ENCODE data around the gene ZBTB16.
A peak's percentile ranks its signal among the peaks of the same experiment; 100 is the strongest.

ZBTB16 gene

GRCh38 chr11:114282488-114282887 is 223.0 kb downstream of the ZBTB16 start:
- no peak for DNase-seq (ENCODE audit: low spot score)

GRCh38 chr11:114283422-114283821 is 223.9 kb downstream of the ZBTB16 start:
- no peak for DNase-seq (ENCODE audit: low spot score)

GRCh38 chr11:114284021-114284420 is 224.5 kb downstream of the ZBTB16 start:
- no peak for DNase-seq (ENCODE audit: low spot score)

GRCh38 chr11:114284914-114285313 is 225.4 kb downstream of the ZBTB16 start:
- no peak for DNase-seq (ENCODE audit: low spot score)

- no peak for DNase-seq (ENCODE audit: low spot score)
Measured at GRCh38 chr11:114285599-114285998, 226.1 kb downstream of the ZBTB16 start.

- no peak for DNase-seq (ENCODE audit: low spot score)
Measured at GRCh38 chr11:114286229-114286628, 226.7 kb downstream of the ZBTB16 start.

- DNase-seq (ENCODE audit: low spot score) = no peak
Measured at GRCh38 chr11:114287154-114287553, 227.6 kb downstream of the ZBTB16 start.

GRCh38 chr11:114288136-114288535 is 228.6 kb downstream of the ZBTB16 start:
- no peak for DNase-seq (ENCODE audit: low spot score)

- DNase-seq (ENCODE audit: low spot score) = no peak
Measured at GRCh38 chr11:114289779-114290178, 230.3 kb downstream of the ZBTB16 start.

GRCh38 chr11:114290503-114291235 is 231.2 kb downstream of the ZBTB16 start:
- no peak for DNase-seq (ENCODE audit: low spot score)

- no peak for DNase-seq (ENCODE audit: low spot score)
Measured at GRCh38 chr11:114291381-114291780, 231.9 kb downstream of the ZBTB16 start.

- DNase-seq (ENCODE audit: low spot score) = peak; percentile 54
Measured at GRCh38 chr11:114291842-114292680, 232.6 kb downstream of the ZBTB16 start.

GRCh38 chr11:114293201-114293711 is 233.7 kb downstream of the ZBTB16 start:
- DNase-seq (ENCODE audit: low spot score) = no peak

GRCh38 chr11:114295676-114296604 is 236.4 kb downstream of the ZBTB16 start, which contains the start of gene NNMT:
TSS of gene NNMT (plus strand) at chr11:114296399. CDS start at chr11:114296557, 158 bp downstream.
- peak; percentile 57 for DNase-seq (ENCODE audit: low spot score)

GRCh38 chr11:114296605-114297372 is 237.3 kb downstream of the ZBTB16 start:
- no peak for DNase-seq (ENCODE audit: low spot score)

- no peak for DNase-seq (ENCODE audit: low spot score)
Measured at GRCh38 chr11:114297806-114298709, 238.5 kb downstream of the ZBTB16 start.

- no peak for DNase-seq (ENCODE audit: low spot score)
Measured at GRCh38 chr11:114298710-114299109, 239.2 kb downstream of the ZBTB16 start.

Data from hepatic stellate cell (primary cell).